Activated T-helper 1 cell treated with Interleukin-2 at 50 U/mL for 16 hours (primary cell): ENCODE data around the gene GABBR2.
A peak's percentile ranks its signal among the peaks of the same experiment; 100 is the strongest.

Experiments
- DNase-seq: peaks from one replicate; pipeline ENCODE4 v3.0.0-alpha.2; 2020; ENCODE audit warnings: low read depth

GABBR2 gene

GRCh38 chr9:98318834-98319478, 389.8 kb downstream of the GABBR2 start:
- no peak for DNase-seq

GRCh38 chr9:98318041-98318790, 390.5 kb downstream of the GABBR2 start:
- no peak for DNase-seq

GRCh38 chr9:98317134-98317857, 391.4 kb downstream of the GABBR2 start:
- DNase-seq: no peak

DNA sequence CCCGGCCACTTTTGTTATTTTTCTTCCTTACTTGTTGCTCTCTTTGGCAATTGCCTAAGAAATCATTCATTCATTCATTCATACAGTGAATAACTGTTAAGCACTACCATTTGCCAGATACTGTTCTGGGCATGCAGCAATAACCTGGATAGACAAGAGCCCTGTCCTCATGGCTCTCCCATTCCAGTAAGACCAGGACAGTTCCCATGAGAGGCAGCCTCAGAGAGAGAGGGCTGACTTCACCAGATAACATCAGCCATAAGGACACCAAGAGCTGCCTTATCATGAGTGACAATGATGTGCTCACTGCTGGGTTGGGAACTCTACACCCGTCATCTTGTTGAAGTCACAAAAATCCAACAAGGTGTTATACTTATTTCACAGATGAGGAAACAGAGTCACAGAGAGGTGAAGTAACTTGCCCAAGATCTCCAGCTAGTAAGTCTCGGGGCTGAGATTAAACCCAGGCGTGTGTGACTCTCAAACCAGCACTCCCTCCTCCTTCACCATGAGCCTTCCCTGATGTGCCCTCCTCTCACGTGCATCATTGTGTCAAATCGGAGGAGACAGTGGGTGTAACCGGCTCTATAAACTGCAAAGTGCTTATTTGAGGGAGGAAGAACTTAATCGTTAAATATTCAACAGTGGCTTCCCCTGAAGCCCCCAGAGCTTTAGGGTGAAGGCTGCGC, 392.1 kb downstream of the GABBR2 start:
- no peak for DNase-seq

DNA sequence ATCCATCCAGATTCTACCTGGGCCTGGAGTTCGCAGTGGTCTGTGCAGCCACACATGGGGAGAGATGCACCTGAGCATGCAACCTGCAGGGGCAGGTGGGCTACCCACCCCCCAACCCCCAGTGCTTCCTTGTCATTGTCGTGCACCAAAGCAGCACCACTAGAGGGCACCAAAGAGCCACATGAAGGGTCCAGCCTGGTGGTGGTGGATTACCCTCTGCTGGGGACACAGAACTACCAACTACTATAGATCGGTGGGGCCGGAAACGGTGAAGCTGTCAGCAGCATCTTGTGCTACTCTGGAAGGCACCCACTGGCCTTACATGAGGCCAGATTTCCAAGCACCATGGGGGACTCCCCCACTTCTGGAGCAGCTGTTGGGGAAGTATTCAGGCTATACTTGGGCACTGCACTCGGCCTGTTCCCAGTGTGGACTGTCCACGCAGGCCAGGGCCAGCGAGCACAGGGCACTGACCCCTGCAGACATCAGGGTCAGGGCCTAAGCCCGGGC, 393.1 kb downstream of the GABBR2 start:
- DNase-seq: peak; percentile 54

- DNase-seq: no peak
Measured at GRCh38 chr9:98315067-98315453, 393.7 kb downstream of the GABBR2 start.

- no peak for DNase-seq
Measured at GRCh38 chr9:98314381-98315066, 394.2 kb downstream of the GABBR2 start.

DNA sequence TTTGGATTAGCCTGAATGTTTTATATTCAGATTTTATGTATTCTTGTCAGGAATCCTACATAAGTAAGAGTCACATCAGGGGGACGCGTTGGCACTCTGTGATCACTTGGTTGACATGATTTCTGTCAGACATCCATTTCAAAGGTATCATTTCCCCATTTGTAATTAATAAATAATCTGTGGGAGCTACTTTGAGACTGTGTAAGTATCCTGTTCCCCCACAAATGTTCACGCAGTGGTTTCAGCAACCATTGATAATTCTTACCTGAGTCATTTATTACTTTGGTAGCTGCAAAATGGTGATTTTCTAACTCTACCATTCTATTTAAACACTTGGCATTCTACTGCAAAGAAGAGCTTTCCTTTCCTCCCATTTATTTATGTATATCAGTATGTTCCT, 396.4 kb downstream of the GABBR2 start:
- DNase-seq: no peak

DNA sequence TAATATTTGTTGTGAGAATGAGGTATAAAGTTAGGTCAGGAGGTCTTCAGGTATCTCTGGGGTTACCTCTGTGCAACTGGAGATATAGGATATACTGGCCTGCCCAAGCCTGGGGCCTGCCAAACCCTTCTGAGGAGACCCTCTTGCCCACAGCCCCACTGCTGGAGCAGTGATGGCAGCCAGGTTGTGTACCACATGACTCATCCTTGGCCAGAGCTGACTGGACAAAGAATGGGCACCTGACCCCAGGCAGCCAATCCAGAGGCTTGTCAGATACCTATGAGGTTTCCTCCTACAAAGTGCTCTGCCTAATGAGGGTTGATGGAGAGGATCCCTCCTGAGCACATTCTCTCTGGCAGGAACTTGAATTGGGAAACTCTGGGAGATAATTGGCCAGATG, 397.2 kb downstream of the GABBR2 start:
- DNase-seq: no peak

- DNase-seq: no peak
Measured at GRCh38 chr9:98310752-98311392, 397.9 kb downstream of the GABBR2 start.

DNA sequence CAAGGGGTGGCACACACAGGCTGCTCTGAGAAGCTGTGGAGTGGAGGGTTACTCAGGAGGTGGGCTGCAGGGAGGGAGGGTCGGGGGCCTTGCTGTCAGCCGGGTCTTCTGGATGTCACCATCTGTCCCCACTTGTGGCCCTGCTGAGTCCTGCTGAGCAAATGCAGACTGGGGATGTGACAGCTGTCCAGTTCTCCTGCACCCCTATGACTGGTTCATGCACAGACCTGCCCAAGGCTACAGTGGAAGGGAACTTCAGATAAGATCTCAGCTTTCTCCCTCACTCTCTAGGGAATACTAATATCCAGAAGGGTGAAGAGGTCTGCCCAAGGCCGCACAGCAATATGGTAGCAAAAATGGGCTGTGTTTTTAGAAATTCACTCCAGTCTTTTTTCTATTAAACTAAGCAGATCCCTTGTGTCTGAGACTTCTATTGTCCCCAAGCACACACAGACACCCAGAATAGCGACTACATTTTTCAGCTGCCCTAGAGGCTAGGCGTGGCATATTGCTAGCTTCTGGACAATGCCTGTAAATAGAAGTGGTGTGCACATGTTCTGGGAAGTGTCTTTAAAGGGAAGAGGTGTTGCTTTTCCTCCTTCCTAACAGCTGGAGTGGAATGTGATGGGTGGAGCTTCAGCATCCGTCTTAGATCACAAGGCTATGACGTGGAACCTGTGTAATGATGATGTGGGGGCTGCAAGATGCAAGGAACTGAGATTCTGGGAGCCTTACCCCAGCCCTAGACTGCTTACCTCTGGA, 402.2 kb downstream of the GABBR2 start:
- no peak for DNase-seq

DNA sequence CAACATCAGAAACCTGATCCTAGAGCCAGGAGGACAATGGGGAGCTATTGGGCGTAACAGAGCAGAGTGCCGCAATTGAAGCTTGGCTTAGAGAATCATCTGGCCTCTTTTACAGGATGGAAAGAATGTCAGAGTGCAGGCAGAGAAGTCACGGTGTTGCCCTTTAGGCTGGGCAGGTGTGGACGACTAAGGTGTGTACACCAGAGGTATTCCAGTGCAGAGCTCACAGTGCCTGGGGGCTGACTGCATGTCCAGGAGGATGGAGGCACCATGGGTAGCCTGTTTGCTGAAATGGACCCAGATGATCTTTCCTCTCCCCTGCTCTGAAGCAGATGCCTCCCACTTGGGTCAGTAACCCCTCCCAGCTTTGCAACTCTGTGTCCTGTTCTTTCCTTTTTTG, 404.4 kb downstream of the GABBR2 start:
- no peak for DNase-seq

DNA sequence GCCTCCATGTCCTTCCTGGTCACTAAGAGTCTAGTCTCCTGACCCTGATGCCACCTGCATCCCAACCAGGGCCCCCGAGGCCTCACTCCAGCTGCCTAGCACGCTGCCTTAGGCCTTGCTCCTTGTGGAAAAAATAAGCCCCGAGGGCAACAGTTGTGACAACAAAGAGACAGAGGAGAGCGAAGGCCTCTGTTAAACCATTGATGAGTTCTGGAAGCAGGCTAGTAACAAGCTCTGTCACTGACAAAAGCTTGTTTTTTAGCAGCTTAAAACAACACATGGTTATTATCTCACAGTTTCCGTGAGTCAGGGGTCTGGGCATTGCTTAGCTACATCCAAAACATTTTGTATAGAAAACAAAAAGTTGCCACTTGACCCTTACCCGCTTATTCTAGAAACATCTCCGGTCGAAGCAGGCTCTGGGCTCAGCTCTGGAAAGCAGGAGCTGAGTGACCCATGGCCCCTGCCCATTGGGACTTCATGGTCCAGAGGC, 405.1 kb downstream of the GABBR2 start:
- no peak for DNase-seq

- no peak for DNase-seq
Measured at GRCh38 chr9:98302938-98303632, 405.6 kb downstream of the GABBR2 start.

GRCh38 chr9:98302150-98302549, 406.6 kb downstream of the GABBR2 start:
- DNase-seq: no peak

- no peak for DNase-seq
Measured at GRCh38 chr9:98300611-98301010, 408.1 kb downstream of the GABBR2 start.

- no peak for DNase-seq
Measured at GRCh38 chr9:98298476-98298875, 410.3 kb downstream of the GABBR2 start.

DNA sequence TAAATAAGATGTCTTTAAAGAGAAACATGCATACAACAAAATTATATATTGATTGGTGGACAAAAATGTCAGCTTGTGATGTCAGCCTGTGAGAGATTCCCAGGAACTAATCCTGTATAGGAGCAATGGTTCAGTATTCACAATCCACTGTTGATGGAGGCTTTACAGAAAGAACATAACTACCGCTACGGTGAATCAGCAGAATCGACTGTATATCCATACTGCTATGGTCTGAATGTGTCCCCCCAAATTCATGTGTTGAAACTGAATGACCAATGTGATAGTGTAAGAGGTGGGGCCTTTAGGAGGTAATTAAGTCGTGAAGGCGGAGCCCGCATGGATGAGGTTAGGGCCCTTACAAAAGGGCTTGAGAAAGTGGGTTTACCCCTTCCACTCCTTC, 412.9 kb downstream of the GABBR2 start:
- no peak for DNase-seq

GRCh38 chr9:98291820-98292219, 416.9 kb downstream of the GABBR2 start:
- DNase-seq: no peak

- no peak for DNase-seq
Measured at GRCh38 chr9:98290411-98290810, 418.3 kb downstream of the GABBR2 start.
